GM23248 (cell line): Measurements from ENCODE around the gene HSPB7. TPM values are rescaled to one million over a fixed set of nuclear protein-coding genes. Genes with fewer than 3 reads are reported as not detected.

ENCODE experiments used
- DNase-seq: peaks from one replicate; pipeline ENCODE4 v3.0.0-alpha.2; 2015
- H2AFZ ChIP-seq: fragments of 200-600 bp; sonication (generic); 2 replicates; pipeline ENCODE4 v1.6.1; 2016; ENCODE audit warnings: antibody characterized with exemption
- H3F3A ChIP-seq: fragments of 200-600 bp; sonication (generic); 2 replicates; pipeline ENCODE4 v1.6.1; 2016; ENCODE audit warnings: mild to moderate bottlenecking, antibody characterized with exemption, mixed run types; ENCODE audit not compliant: insufficient read depth
- H3K27ac ChIP-seq: fragments of 200-600 bp; sonication (generic); 2 replicates; pipeline ENCODE4 v1.5.1; 2016; ENCODE audit warnings: mild to moderate bottlenecking
- H3K27me3 ChIP-seq: fragments of 200-600 bp; sonication (generic); replicated peaks from 2 replicates; pipeline ENCODE4 v1.6.1; 2016; ENCODE audit warnings: mild to moderate bottlenecking; ENCODE audit not compliant: insufficient read depth
- H3K36me3 ChIP-seq: fragments of 200-600 bp; sonication (generic); 2 replicates; pipeline ENCODE4 v1.6.1; 2016; ENCODE audit warnings: low read depth, mild to moderate bottlenecking
- H3K4me1 ChIP-seq: fragments of 200-600 bp; sonication (generic); 2 replicates; pipeline ENCODE4 v1.6.1; 2016; ENCODE audit warnings: mild to moderate bottlenecking; ENCODE audit not compliant: insufficient read depth
- H3K4me2 ChIP-seq: fragments of 200-600 bp; sonication (generic); one replicate; pipeline ENCODE4 v1.6.1; 2016; ENCODE audit warnings: mild to moderate bottlenecking; ENCODE audit not compliant: unreplicated experiment
- H3K4me3 ChIP-seq: fragments of 200-600 bp; sonication (generic); 2 replicates; pipeline ENCODE4 v1.5.1; 2016; ENCODE audit warnings: mild to moderate bottlenecking
- H3K79me2 ChIP-seq: fragments of 200-600 bp; sonication (generic); 2 replicates; pipeline ENCODE4 v1.6.1; 2016; ENCODE audit warnings: mild to moderate bottlenecking; ENCODE audit not compliant: insufficient read depth
- H3K9ac ChIP-seq: fragments of 200-600 bp; sonication (generic); 2 replicates; pipeline ENCODE4 v1.6.1; 2016; ENCODE audit warnings: mild to moderate bottlenecking
- H3K9me2 ChIP-seq: fragments of 200-600 bp; sonication (generic); 2 replicates; pipeline ENCODE4 v1.6.1; 2016; ENCODE audit warnings: mixed run types, mild to moderate bottlenecking, moderate library complexity; ENCODE audit not compliant: insufficient read depth
- H3K9me3 ChIP-seq: fragments of 200-600 bp; sonication (generic); one replicate; pipeline ENCODE4 v1.6.1; 2017; ENCODE audit warnings: low read depth
- H4K20me1 ChIP-seq: fragments of 200-600 bp; sonication (generic); 2 replicates; pipeline ENCODE4 v1.6.0; 2016; ENCODE audit not compliant: insufficient read depth
- EZH2 ChIP-seq: fragments of 200-600 bp; sonication (generic); IDR thresholded peaks from 2 replicates; pipeline ENCODE4 v1.6.1; 2018; ENCODE audit warnings: antibody characterized with exemption, mild to moderate bottlenecking; ENCODE audit not compliant: insufficient read depth, poor library complexity, severe bottlenecking
- EZH2phosphoT487 ChIP-seq: fragments of 200-600 bp; sonication (generic); IDR thresholded peaks from 2 replicates; pipeline ENCODE4 v1.6.1; 2018; ENCODE audit warnings: antibody characterized with exemption, moderate library complexity, mild to moderate bottlenecking, low read depth; ENCODE audit not compliant: insufficient read depth
- WGBS, 2 experiments: methylation state at CpG; one replicate each; pipeline ENCODE4 v1.1.6; 2015 to 2017; ENCODE audit warnings: low lambda C conversion rate in 2 of 2, low coverage in 1 of 2; ENCODE audit errors: missing lambda C conversion rate in 2 of 2; 5-methylcytosine and 5-hydroxymethylcytosine counted together
- in situ Hi-C: fragments of 300-500 bp; cut with MboI; formaldehyde crosslinking; loops from 2 replicates; pipeline ENCODE4 v1.15.0; 2020
- polyA plus RNA-seq: library from polyadenylated mRNA; unstranded; fragments of >200 nt; fragmentation: Nextera tagmentation; extraction: Ambion mirVana; gene quantifications from 2 replicates; pipeline ENCODE4 v1.2.1, GENCODE V29; 2016
- total RNA-seq: library from RNA; depleted of rRNA; stranded (reverse); fragments of >200 nt; shearing (Covaris generic); gene quantifications from 2 replicates; pipeline ENCODE4 v1.2.3, GENCODE V29; 2014

Gene HSPB7
- total and polyA plus RNA-seq, 2 experiments from 2014 or later = 22.9 to 111 TPM

DNA sequence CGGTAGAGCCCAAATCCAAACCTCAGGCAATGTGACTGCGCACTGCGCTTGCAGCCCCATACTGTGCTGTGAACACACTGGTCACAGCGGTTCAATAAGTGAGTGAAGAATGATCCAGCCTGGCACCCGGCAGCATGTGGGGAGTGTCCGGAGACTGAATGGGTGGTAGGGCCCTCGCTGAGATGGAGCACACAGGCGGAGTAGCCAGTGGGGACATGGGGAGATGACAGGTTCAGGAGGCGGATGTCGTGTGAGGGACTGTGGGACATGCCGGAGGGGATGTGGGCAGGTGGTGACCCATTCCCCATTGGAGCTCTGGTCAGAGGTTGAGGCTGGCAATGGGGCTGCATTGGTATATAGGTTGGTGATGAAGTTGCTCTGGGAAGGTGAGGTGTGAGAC is 8.2 kb downstream of the HSPB7 start:
- no peak for DNase-seq
- Histone ChIP-seq H3K9me2 (no peaks in the 10 kb centered on the region), H3K4me1 (peaks cover 24% of the 10 kb centered on the region), H4K20me1 (no peaks in the 10 kb centered on the region), H2AFZ (no peak overlapping the region), H3F3A (peaks cover 14% of the 10 kb centered on the region), H3K27ac (no peak overlapping the region), H3K27me3 (no peaks in the 10 kb centered on the region), H3K9me3 (no peaks in the 10 kb centered on the region), H3K79me2 (no peaks in the 10 kb centered on the region), H3K4me2 (no peak overlapping the region), H3K9ac (no peak overlapping the region), H3K36me3 (no peaks in the 10 kb centered on the region), H3K4me3 (no peak overlapping the region)
- no peak for TF ChIP-seq EZH2phosphoT487
- no peak for TF ChIP-seq EZH2
- in situ Hi-C loops = no loop called here
- WGBS, 2 experiments = 83 to 85% methylated on average over 11 of the region's 11 CpGs

DNA sequence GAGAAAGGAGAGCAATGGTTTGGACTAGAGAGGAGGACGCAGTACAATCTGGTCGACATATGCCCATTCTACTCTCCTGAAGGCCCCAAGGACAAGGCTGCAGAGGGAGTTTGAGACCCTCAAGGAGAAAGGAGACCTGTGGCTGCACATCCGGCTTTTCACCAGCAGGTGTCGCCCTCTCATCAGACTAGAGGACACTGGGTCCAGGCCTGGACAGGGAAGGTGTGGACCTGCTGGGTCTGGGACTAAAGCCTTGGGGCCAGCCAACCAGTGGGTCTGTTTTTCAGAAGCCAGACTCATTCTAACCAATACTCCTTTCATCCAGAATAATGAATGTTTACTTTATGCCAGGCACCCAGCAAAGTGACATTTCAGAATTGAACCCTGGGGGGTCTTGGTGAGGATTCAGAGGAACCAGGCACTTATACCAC is 8.8 kb downstream of the HSPB7 start:
- H3K4me2 ChIP-seq = no peak overlapping the region
- peaks cover 14% of the 10 kb centered on the region for H3F3A ChIP-seq
- no peak for TF ChIP-seq EZH2phosphoT487
- no peak for TF ChIP-seq EZH2
- H3K4me1 ChIP-seq = peaks cover 24% of the 10 kb centered on the region
- H3K79me2 ChIP-seq = no peaks in the 10 kb centered on the region
- no peaks in the 10 kb centered on the region for H4K20me1 ChIP-seq
- 0% methylated on average over 4 of the region's 4 CpGs for WGBS, 2 experiments
- H3K27ac ChIP-seq = no peak overlapping the region
- H3K4me3 ChIP-seq = no peak overlapping the region
- no peaks in the 10 kb centered on the region for H3K36me3 ChIP-seq
- H2AFZ ChIP-seq = no peak overlapping the region
- peak; percentile 79 for DNase-seq
- no peaks in the 10 kb centered on the region for H3K27me3 ChIP-seq
- H3K9me3 ChIP-seq = no peaks in the 10 kb centered on the region
- H3K9me2 ChIP-seq = no peaks in the 10 kb centered on the region
- in situ Hi-C loops = no loop called here
- H3K9ac ChIP-seq = no peak overlapping the region

DNA sequence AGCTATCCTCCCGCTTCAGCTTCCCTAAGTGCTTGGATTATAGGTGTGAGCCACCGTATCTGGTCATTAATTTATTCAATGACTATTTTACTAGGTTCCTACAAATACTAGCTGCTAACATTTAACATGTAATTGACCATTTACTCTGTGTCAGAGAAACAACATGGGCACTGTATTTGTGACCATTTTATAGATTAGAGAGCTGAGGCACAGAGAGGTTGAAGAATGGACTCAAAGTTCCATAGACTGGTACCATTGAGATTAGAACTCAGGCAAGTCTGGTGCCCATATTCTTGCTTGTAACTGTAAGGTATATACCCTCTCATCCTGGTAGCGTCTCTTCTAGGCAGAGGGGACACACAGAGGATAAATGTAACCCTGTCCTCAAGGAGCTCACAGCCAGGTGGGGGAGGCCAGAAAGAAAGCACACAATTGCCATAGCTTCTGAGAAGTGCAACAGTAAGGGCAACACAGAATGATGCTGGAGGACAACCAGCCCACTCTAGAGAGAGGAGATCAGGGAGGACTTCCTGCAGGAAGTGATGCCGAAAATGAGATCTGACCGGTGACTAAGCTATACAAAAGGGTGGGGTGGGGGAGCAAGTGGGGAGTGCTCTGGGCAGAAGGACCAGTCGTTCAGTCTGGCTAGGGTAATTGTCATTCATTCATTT is 10.0 kb downstream of the HSPB7 start:
- 73 to 81% methylated on average over 6 of the region's 6 CpGs for WGBS, 2 experiments
- H3K9ac ChIP-seq = no peak overlapping the region

DNA sequence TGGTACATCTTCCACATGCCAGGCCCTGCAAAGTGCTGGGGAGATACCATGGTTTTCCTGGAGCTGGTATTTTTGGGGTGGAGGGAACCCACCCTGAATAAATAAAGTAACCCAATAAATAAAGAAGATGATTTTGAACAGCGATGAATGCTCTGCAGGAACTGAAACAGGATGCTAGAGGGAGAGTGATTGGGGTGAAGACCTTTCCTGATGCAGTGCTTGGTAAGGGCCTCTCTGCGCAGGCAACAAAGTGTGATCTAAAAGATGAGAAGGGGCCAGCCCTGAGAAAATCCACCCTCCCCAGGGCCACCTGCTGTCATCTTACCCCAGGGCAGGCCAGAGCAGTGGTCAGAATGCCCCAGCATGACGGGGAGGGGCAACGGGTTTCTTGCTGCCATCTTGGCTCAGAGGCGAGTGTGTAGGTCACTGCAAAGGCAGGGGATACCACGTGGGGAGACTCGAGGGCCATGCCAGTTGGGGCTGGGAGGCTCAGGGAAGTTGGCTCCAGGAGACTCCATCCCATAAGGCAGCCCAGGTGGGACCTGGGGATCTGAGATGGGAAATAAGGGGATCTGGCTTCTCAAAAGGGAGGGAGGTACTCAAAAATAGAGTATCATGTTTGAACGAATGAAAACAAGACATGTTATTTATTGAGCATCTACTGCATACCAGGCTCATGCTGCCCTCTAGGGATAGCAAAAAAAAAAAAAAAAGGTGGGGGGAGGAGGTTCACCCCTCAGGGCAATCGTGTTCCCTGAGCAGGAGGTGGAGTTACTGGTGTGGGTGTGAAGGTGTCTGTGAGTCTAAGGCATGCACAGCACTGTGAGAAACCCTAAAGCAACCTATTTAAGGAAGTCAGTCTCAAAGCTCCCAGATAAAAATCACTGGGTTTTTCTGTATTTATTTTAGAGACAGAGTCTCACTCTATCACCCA is 11.0 kb downstream of the HSPB7 start:
- Histone ChIP-seq H3K4me2 (no peak overlapping the region), H3K9ac (no peak overlapping the region), H3K79me2 (no peaks in the 10 kb centered on the region), H3F3A (peaks cover 6% of the 10 kb centered on the region), H3K27ac (no peak overlapping the region), H3K9me3 (no peaks in the 10 kb centered on the region), H2AFZ (no peak overlapping the region), H3K27me3 (no peaks in the 10 kb centered on the region), H3K4me3 (no peak overlapping the region), H3K36me3 (no peaks in the 10 kb centered on the region), H4K20me1 (no peaks in the 10 kb centered on the region), H3K4me1 (peaks cover 8% of the 10 kb centered on the region), H3K9me2 (no peaks in the 10 kb centered on the region)
- no peak for TF ChIP-seq EZH2phosphoT487
- TF ChIP-seq EZH2 = no peak
- 68 to 73% methylated on average over 9 of the region's 9 CpGs for WGBS, 2 experiments
- in situ Hi-C loops = no loop called here
- DNase-seq = peak; percentile 60

More for the DNA sequence above, 10.0 kb downstream of the HSPB7 start:
- no peaks in the 10 kb centered on the region for H3K27me3 ChIP-seq
- peaks cover 13% of the 10 kb centered on the region for H3K4me1 ChIP-seq
- H2AFZ ChIP-seq = no peak overlapping the region
- TF ChIP-seq EZH2phosphoT487 (no peak), EZH2 (no peak)
- H3K9me2 ChIP-seq = no peaks in the 10 kb centered on the region
- no peaks in the 10 kb centered on the region for H3K79me2 ChIP-seq
- H3K4me2 ChIP-seq = no peak overlapping the region
- no peak for DNase-seq
- H3F3A ChIP-seq = peaks cover 14% of the 10 kb centered on the region
- in situ Hi-C loops = no loop called here
- no peaks in the 10 kb centered on the region for H4K20me1 ChIP-seq
- H3K9me3 ChIP-seq = no peaks in the 10 kb centered on the region
- no peak overlapping the region for H3K4me3 ChIP-seq
- H3K36me3 ChIP-seq = no peaks in the 10 kb centered on the region
- H3K27ac ChIP-seq = no peak overlapping the region
